ENCODE measurements around the gene DPYSL3.
"Not testable (repeated sequence)": the region's sequence is repeated elsewhere in the genome, so short reads cannot be mapped to it uniquely, and the experiment has no call there.

DNA sequence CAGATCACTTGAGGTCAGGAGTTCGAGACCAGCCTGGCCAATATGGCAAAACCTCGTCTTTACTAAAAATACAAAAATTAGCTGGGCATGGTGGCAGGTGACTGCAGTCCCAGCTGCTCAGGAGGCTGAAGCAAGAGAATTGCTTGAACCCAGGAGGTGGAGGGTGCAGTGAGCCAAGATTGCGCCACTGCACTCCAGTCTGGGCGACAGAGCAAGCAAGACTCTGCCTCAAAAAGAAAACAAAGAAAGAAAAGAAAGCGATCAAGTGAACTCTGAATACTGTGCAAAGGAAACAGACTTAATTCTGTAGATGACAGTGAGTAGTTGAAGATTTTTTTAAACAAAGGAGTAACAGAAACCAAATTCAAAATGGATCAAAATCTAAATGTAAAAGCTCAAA lies 43.9 kb upstream of the DPYSL3 start:
- TF ChIP-seq, protein P1, sequence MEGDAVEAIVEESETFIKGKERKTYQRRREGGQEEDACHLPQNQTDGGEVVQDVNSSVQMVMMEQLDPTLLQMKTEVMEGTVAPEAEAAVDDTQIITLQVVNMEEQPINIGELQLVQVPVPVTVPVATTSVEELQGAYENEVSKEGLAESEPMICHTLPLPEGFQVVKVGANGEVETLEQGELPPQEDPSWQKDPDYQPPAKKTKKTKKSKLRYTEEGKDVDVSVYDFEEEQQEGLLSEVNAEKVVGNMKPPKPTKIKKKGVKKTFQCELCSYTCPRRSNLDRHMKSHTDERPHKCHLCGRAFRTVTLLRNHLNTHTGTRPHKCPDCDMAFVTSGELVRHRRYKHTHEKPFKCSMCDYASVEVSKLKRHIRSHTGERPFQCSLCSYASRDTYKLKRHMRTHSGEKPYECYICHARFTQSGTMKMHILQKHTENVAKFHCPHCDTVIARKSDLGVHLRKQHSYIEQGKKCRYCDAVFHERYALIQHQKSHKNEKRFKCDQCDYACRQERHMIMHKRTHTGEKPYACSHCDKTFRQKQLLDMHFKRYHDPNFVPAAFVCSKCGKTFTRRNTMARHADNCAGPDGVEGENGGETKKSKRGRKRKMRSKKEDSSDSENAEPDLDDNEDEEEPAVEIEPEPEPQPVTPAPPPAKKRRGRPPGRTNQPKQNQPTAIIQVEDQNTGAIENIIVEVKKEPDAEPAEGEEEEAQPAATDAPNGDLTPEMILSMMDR (IDR thresholded peaks at IDR 0.05; ENCODE audit: poor library complexity, severe bottlenecking), result not testable (repeated sequence)
- TF ChIP-seq MXI1 (conservative IDR thresholded peaks at IDR 0.05; ENCODE audit: poor library complexity, severe bottlenecking), result not testable (repeated sequence)
- TF ChIP-seq, protein P2, sequence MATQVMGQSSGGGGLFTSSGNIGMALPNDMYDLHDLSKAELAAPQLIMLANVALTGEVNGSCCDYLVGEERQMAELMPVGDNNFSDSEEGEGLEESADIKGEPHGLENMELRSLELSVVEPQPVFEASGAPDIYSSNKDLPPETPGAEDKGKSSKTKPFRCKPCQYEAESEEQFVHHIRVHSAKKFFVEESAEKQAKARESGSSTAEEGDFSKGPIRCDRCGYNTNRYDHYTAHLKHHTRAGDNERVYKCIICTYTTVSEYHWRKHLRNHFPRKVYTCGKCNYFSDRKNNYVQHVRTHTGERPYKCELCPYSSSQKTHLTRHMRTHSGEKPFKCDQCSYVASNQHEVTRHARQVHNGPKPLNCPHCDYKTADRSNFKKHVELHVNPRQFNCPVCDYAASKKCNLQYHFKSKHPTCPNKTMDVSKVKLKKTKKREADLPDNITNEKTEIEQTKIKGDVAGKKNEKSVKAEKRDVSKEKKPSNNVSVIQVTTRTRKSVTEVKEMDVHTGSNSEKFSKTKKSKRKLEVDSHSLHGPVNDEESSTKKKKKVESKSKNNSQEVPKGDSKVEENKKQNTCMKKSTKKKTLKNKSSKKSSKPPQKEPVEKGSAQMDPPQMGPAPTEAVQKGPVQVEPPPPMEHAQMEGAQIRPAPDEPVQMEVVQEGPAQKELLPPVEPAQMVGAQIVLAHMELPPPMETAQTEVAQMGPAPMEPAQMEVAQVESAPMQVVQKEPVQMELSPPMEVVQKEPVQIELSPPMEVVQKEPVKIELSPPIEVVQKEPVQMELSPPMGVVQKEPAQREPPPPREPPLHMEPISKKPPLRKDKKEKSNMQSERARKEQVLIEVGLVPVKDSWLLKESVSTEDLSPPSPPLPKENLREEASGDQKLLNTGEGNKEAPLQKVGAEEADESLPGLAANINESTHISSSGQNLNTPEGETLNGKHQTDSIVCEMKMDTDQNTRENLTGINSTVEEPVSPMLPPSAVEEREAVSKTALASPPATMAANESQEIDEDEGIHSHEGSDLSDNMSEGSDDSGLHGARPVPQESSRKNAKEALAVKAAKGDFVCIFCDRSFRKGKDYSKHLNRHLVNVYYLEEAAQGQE (IDR thresholded peaks at IDR 0.05; ENCODE audit: borderline replicate concordance), result not testable (repeated sequence)
